ENCODE measurements around the gene FNDC10. TPM values are rescaled to one million over a fixed set of nuclear protein-coding genes. Genes with fewer than 3 reads are reported as not detected.

Gene FNDC10
- total RNA-seq, 1 experiment from 2014 or later = 8.4 TPM

- Histone ChIP-seq H2AFZ (ENCODE audit: low read depth, low read length, poor library complexity, severe bottlenecking) (no peak overlapping the region), H3K36me3 (ENCODE audit: control insufficient read depth in 1 of 2, insufficient read depth in 2 of 2, low read length in 2 of 2) (no peaks in the 10 kb centered on the region), H3K9me3 (ENCODE audit: control insufficient read depth in 1 of 2, insufficient read depth in 1 of 2, low read depth in 1 of 2, low read length in 2 of 2) (no peaks in the 10 kb centered on the region), H3K27ac (ENCODE audit: low read depth, low read length) (no peak overlapping the region), H3K4me1 (ENCODE audit: control insufficient read depth in 1 of 2, insufficient read depth in 2 of 2, low read length in 2 of 2) (peaks cover 10 to 34% of the 10 kb centered on the region in 2 experiments; a peak in 3 of 4 replicates), H4K20me1 (ENCODE audit: insufficient read depth) (no peaks in the 10 kb centered on the region), H3K4me2 (ENCODE audit: low read length) (0 out of 2 replicates have a peak overlapping the region, but pooled peaks have one; percentile 62), H3K27me3 (ENCODE audit: insufficient read depth, low read length) (peaks cover 11% of the 10 kb centered on the region; the same call in 1 of the 2 replicates), H3K9ac (ENCODE audit: low read length) (no peak overlapping the region), H3K4me3 (replicated peaks in 1 of 2; ENCODE audit: low read depth in 1 of 2, low read length in 2 of 2) (no peak overlapping the region), H3K9me2 (ENCODE audit: insufficient read depth) (no peaks in the 10 kb centered on the region), H3K79me2 (ENCODE audit: insufficient read depth, low read length) (no peaks in the 10 kb centered on the region)
- ChIA-PET POLR2A (no interaction called here), RAD21 (ENCODE audit: low non-redundant PET in 1 of 2, low total read pairs in 2 of 2, uncharacterized antibody in 2 of 2, unreplicated experiment in 2 of 2) (no interaction called here), CTCF (no interaction called here)
- intact Hi-C loops (cut with micrococcal nuclease) = no loop called here
- ATAC-seq (no peak), DNase-seq (ENCODE audit: low read depth, low spot score) (no peak)
- BruUV-seq (replicated peaks) = no TSS peak
- TF ChIP-seq FOSL1 (IDR thresholded peaks at IDR 0.05; ENCODE audit: low read depth) (no peak), CEBPB (IDR thresholded peaks at IDR 0.05; ENCODE audit: low read depth) (no peak), RAD21 (IDR thresholded peaks at IDR 0.05; ENCODE audit: low read depth) (no peak), YY1 (IDR thresholded peaks at IDR 0.05; ENCODE audit: extremely low read depth, insufficient replicate concordance, low read depth, low read length) (no peak), EZH2phosphoT487 (IDR thresholded peaks at IDR 0.05; ENCODE audit: borderline replicate concordance) (no peak), REST (IDR thresholded peaks at IDR 0.05; ENCODE audit: low read depth) (no peak), SRF (IDR thresholded peaks at IDR 0.05; ENCODE audit: low read depth) (no peak), POLR2AphosphoS5 (IDR thresholded peaks at IDR 0.05; ENCODE audit: low read depth, low read length) (no peak), ZBTB33 (IDR thresholded peaks at IDR 0.05; ENCODE audit: extremely low read depth, insufficient replicate concordance, low read length) (no peak), POLR2A (IDR thresholded peaks at IDR 0.05; ENCODE audit: borderline replicate concordance, extremely low read depth, insufficient read depth, insufficient read length) (no peak)
- TF ChIP-seq, protein P1, sequence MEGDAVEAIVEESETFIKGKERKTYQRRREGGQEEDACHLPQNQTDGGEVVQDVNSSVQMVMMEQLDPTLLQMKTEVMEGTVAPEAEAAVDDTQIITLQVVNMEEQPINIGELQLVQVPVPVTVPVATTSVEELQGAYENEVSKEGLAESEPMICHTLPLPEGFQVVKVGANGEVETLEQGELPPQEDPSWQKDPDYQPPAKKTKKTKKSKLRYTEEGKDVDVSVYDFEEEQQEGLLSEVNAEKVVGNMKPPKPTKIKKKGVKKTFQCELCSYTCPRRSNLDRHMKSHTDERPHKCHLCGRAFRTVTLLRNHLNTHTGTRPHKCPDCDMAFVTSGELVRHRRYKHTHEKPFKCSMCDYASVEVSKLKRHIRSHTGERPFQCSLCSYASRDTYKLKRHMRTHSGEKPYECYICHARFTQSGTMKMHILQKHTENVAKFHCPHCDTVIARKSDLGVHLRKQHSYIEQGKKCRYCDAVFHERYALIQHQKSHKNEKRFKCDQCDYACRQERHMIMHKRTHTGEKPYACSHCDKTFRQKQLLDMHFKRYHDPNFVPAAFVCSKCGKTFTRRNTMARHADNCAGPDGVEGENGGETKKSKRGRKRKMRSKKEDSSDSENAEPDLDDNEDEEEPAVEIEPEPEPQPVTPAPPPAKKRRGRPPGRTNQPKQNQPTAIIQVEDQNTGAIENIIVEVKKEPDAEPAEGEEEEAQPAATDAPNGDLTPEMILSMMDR (IDR thresholded peaks at IDR 0.05 in 2 of 3, conservative IDR thresholded peaks at IDR 0.05 in 1 of 3; ENCODE audit: borderline replicate concordance in 1 of 3, insufficient read depth in 1 of 3, low read depth in 2 of 3, low read length in 2 of 3) = no peak
These were observed 1.3 kb downstream of the FNDC10 start for GRCh38 chr1:1598720-1599029.

Data from HCT116 (cell line).